ENCODE data around the gene RAB15. TPM values are rescaled to one million over a fixed set of nuclear protein-coding genes. Genes with fewer than 3 reads are reported as not detected.

RAB15 gene
- total and polyA plus RNA-seq, 2 donors (not counting 1 experiment from before 2014, with no cell fraction given), result 2.2 to 3.6 TPM

DNA sequence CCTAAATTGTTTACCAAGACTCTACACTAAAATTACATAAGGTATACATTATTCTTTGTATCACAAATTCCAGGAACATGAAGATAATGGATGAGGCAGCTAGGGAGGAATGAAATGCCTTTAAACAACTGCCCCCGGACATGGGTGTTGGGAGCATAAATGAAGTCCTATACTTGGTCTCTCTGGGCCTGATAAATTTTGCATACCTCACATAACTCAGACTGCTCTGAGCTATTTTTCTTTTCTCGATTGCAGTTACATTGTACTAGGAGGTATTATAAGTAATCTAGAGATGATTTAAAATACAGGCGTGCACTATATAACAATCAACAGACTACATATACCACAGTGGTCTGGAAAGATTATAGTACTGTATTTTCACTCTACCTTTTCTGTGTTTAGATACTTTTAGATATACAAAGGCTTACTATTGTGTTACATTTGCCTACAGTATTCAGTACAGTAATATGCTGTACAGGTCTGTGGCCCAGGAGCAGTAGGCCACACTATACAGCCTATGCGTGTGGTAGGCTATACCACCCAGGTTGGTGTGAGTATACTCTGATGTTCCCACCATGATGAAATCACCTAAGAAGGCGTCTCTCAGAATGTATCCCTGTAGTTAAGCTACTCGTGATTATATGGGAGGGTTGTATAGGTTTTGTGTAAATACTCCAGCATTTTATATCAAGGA is 28.9 kb upstream of the RAB15 start:
- no peak overlapping the region for H3K9ac ChIP-seq (ENCODE audit: insufficient read depth, low read length)
- no peaks in the 10 kb centered on the region for H4K20me1 ChIP-seq (ENCODE audit: control insufficient read depth, extremely low read depth, insufficient read depth, low read length)
- H3K36me3 ChIP-seq (ENCODE audit: control insufficient read depth, insufficient read depth, low read length), result no peaks in the 10 kb centered on the region
- H3K4me3 ChIP-seq (replicated peaks in 1 of 4; ENCODE audit: control extremely low read depth in 1 of 4, insufficient read depth in 1 of 4, low read depth in 3 of 4, low read length in 4 of 4), result no peak overlapping the region
- no peaks in the 10 kb centered on the region for H3K9me3 ChIP-seq (ENCODE audit: control insufficient read depth, insufficient read depth, low read depth, low read length)
- H3K27ac ChIP-seq (ENCODE audit: insufficient read depth, low read length), result no peak overlapping the region
- no peak overlapping the region for H3K4me2 ChIP-seq (ENCODE audit: extremely low read depth, insufficient read depth, low read length)
- peaks cover 3% of the 10 kb centered on the region for H3K4me1 ChIP-seq (ENCODE audit: control insufficient read depth, extremely low read depth, insufficient read depth, low read length)
- H3K79me2 ChIP-seq (ENCODE audit: control insufficient read depth, insufficient read depth, low read length), result no peaks in the 10 kb centered on the region
- no peak for TF ChIP-seq EZH2 (IDR thresholded peaks at IDR 0.05; ENCODE audit: low read length, missing control alignments)
- TF ChIP-seq, protein P1, sequence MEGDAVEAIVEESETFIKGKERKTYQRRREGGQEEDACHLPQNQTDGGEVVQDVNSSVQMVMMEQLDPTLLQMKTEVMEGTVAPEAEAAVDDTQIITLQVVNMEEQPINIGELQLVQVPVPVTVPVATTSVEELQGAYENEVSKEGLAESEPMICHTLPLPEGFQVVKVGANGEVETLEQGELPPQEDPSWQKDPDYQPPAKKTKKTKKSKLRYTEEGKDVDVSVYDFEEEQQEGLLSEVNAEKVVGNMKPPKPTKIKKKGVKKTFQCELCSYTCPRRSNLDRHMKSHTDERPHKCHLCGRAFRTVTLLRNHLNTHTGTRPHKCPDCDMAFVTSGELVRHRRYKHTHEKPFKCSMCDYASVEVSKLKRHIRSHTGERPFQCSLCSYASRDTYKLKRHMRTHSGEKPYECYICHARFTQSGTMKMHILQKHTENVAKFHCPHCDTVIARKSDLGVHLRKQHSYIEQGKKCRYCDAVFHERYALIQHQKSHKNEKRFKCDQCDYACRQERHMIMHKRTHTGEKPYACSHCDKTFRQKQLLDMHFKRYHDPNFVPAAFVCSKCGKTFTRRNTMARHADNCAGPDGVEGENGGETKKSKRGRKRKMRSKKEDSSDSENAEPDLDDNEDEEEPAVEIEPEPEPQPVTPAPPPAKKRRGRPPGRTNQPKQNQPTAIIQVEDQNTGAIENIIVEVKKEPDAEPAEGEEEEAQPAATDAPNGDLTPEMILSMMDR (conservative IDR thresholded peaks at IDR 0.05 in 1 of 2, IDR thresholded peaks at IDR 0.05 in 1 of 2; ENCODE audit: low read depth in 1 of 2, low read length in 2 of 2), result no peak
- H3K27me3 ChIP-seq (ENCODE audit: control insufficient read depth, insufficient read depth, low read length), result no peaks in the 10 kb centered on the region
- H2AFZ ChIP-seq (ENCODE audit: low read length), result no peak overlapping the region
- DNase-seq (ENCODE audit: low read depth in 2 of 2), result peak in 1 of 2 donors; percentile 83

DNA sequence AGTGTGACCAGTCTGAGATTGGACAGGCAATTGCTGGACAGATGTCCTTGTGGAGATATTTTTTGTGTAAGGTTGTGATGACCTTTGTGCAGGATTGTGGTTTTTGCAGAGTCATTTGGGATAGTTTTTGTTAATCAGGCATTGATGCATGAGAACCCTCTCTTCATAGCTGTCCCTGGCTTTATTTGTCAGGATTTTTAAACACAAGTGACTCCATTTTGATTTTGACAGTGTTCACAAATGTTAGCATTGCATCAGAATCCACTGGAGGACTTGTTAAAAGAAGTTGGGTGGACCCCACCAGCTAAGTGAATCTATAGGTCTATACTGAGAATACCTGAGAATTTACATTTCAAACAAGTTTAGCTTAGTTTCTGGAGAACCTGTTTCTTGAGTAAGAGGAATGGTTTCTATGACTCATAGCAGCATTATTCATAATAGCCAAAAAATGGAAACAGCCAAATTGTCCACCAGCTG is 26.4 kb upstream of the RAB15 start:
- H3K4me2 ChIP-seq (ENCODE audit: extremely low read depth, insufficient read depth, low read length), result no peak overlapping the region
- no peaks in the 10 kb centered on the region for H3K36me3 ChIP-seq (ENCODE audit: control insufficient read depth, insufficient read depth, low read length)
- H3K9ac ChIP-seq (ENCODE audit: insufficient read depth, low read length), result no peak overlapping the region
- DNase-seq (ENCODE audit: low read depth in 2 of 2), result peak in 1 of 2 donors; percentile 51
- no peak overlapping the region for H2AFZ ChIP-seq (ENCODE audit: low read length)
- peaks cover 3% of the 10 kb centered on the region for H3K4me1 ChIP-seq (ENCODE audit: control insufficient read depth, extremely low read depth, insufficient read depth, low read length)
- no peak overlapping the region for H3K4me3 ChIP-seq (replicated peaks in 1 of 4; ENCODE audit: control extremely low read depth in 1 of 4, insufficient read depth in 1 of 4, low read depth in 3 of 4, low read length in 4 of 4)
- no peaks in the 10 kb centered on the region for H3K79me2 ChIP-seq (ENCODE audit: control insufficient read depth, insufficient read depth, low read length)
- TF ChIP-seq, protein P1 (conservative IDR thresholded peaks at IDR 0.05 in 1 of 2, IDR thresholded peaks at IDR 0.05 in 1 of 2; ENCODE audit: low read depth in 1 of 2, low read length in 2 of 2), result no peak
- TF ChIP-seq EZH2 (IDR thresholded peaks at IDR 0.05; ENCODE audit: low read length, missing control alignments), result no peak
- no peak overlapping the region for H3K27ac ChIP-seq (ENCODE audit: insufficient read depth, low read length)
- H3K9me3 ChIP-seq (ENCODE audit: control insufficient read depth, insufficient read depth, low read depth, low read length), result no peaks in the 10 kb centered on the region
- H3K27me3 ChIP-seq (ENCODE audit: control insufficient read depth, insufficient read depth, low read length), result no peaks in the 10 kb centered on the region
- no peaks in the 10 kb centered on the region for H4K20me1 ChIP-seq (ENCODE audit: control insufficient read depth, extremely low read depth, insufficient read depth, low read length)

DNA sequence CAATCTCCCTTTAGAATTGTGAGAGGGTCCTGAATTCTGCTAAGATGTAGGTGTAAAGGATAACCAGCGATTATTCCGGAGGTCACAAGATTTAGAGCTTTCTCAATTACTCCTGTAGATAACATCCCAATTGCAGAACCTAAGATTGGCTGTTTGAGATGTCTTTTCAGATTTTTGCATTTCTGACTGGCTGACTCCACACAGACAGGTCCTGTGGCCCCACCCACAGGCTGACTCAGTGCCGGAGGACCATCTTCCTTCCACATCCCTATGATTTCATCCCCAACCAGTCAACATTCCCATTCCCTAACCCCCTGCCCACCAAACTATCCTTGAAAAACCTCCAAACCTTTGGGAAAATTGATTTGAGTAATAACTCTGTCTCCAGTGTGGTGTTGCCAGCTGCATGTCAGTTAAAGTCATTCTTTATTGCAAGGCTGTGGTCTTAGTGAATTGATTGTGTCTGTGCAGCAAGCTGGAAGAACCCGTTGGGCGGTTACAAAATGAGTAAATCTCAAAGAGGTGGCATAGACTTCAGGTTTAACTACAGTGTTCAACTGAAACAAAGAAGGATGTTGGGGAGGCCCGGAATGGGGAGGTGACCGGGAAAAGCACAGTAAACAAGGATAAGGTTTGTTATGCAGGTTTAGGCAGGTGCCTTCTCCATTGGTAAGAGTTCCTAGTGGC is 25.1 kb upstream of the RAB15 start:
- Histone ChIP-seq H3K36me3 (ENCODE audit: control insufficient read depth, insufficient read depth, low read length) (no peaks in the 10 kb centered on the region), H3K27ac (ENCODE audit: insufficient read depth, low read length) (no peak overlapping the region), H3K4me2 (ENCODE audit: extremely low read depth, insufficient read depth, low read length) (no peak overlapping the region), H3K4me3 (replicated peaks in 1 of 4; ENCODE audit: control extremely low read depth in 1 of 4, insufficient read depth in 1 of 4, low read depth in 3 of 4, low read length in 4 of 4) (no peak overlapping the region), H3K9me3 (ENCODE audit: control insufficient read depth, insufficient read depth, low read depth, low read length) (no peaks in the 10 kb centered on the region), H3K4me1 (ENCODE audit: control insufficient read depth, extremely low read depth, insufficient read depth, low read length) (no peaks in the 10 kb centered on the region), H2AFZ (ENCODE audit: low read length) (no peak overlapping the region), H3K9ac (ENCODE audit: insufficient read depth, low read length) (no peak overlapping the region), H4K20me1 (ENCODE audit: control insufficient read depth, extremely low read depth, insufficient read depth, low read length) (no peaks in the 10 kb centered on the region), H3K27me3 (ENCODE audit: control insufficient read depth, insufficient read depth, low read length) (no peaks in the 10 kb centered on the region), H3K79me2 (ENCODE audit: control insufficient read depth, insufficient read depth, low read length) (no peaks in the 10 kb centered on the region)
- TF ChIP-seq, protein P1 (conservative IDR thresholded peaks at IDR 0.05 in 1 of 2, IDR thresholded peaks at IDR 0.05 in 1 of 2; ENCODE audit: low read depth in 1 of 2, low read length in 2 of 2), result no peak
- no peak for TF ChIP-seq EZH2 (IDR thresholded peaks at IDR 0.05; ENCODE audit: low read length, missing control alignments)
- peak in 1 of 2 donors; percentile 57 for DNase-seq (ENCODE audit: low read depth in 2 of 2)
